GM12865 (cell line): ENCODE results near the gene NLGN4Y.

Experiments
- DNase-seq: peaks from one replicate; pipeline ENCODE4 v3.0.0; 2010; ENCODE audit warnings: low read depth
- H3K4me3 ChIP-seq: 2 replicates; pipeline ENCODE4 v1.5.1; 2011; ENCODE audit warnings: mild to moderate bottlenecking, low read depth, low read length, control low read depth
- CTCF ChIP-seq: IDR thresholded peaks from 2 replicates; pipeline ENCODE4 v1.5.1; 2011; ENCODE audit warnings: low read length, control low read depth, low read depth, inconsistent platforms; ENCODE audit not compliant: insufficient read depth; ENCODE audit errors: missing control alignments

The NLGN4Y gene

GRCh38 chrY:14523491-14524271 lies 648 bp upstream of the NLGN4Y start:
- no peak for TF ChIP-seq CTCF
- H3K4me3 ChIP-seq: no peak overlapping the region
- DNase-seq: no peak

DNA sequence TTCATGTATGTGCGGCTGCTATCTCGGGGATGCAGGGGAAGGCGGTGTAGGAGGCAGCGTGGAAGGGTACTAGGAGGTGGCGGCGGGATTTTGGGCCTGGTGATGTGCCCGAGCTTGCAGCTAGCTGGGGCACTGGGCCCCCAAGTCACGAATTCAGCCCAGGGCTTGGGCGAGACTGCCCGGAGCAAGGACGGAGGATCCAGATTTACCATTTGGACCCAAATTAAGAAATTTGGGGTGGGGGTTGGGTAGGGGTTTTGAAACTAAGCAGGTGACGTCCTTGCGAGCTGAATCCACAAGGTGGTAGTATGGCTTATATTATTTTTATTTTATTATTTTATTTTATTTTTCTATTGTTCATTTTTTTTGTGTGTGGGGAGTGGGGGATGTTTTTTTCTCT lies 986 bp downstream of the NLGN4Y start:
- no peak overlapping the region for H3K4me3 ChIP-seq
- TF ChIP-seq CTCF: no peak
- no peak for DNase-seq

DNA sequence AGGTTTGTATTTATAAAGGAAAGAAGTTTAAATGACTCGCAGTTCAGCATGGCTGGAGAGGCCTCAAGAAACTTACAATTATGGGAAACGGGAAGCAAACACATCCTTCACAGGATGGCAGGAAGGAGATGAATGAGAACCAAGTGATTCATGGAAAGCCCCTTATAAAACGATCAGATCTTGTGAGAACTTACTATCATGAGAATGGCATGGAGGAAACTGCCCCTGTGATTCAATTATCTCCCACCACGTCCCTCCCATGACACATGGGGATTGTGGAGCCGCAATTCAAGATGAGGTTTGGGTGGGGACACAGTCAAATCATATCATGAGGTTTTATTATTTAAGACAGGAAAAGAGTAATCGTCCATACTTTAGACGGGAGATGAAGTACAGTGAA lies 4.0 kb downstream of the NLGN4Y start:
- no peak overlapping the region for H3K4me3 ChIP-seq
- DNase-seq: no peak
- TF ChIP-seq CTCF: no peak

GRCh38 chrY:14536703-14537102 lies 12.4 kb downstream of the NLGN4Y start:
- DNase-seq: no peak
- TF ChIP-seq CTCF: no peak
- no peak overlapping the region for H3K4me3 ChIP-seq

DNA sequence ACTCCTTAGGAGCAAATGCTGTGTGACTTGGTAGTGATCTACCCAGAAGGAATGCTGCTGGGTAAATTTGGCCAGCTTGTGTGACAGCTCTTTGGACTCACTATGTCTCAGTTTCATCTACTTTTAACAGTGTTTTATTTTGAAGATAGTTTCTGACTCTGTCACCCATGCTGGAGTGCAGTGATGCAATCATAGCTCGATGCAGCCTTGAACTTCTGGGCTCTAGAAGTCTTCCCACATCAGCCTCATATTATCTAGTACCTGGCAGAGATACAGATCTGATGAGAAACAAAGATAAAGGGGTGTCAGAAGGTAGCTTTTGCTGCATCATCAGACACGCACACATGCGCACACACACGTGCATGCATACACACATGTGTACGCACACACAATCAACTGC lies 19.2 kb downstream of the NLGN4Y start:
- DNase-seq: no peak
- TF ChIP-seq CTCF: no peak
- H3K4me3 ChIP-seq: no peak overlapping the region

DNA sequence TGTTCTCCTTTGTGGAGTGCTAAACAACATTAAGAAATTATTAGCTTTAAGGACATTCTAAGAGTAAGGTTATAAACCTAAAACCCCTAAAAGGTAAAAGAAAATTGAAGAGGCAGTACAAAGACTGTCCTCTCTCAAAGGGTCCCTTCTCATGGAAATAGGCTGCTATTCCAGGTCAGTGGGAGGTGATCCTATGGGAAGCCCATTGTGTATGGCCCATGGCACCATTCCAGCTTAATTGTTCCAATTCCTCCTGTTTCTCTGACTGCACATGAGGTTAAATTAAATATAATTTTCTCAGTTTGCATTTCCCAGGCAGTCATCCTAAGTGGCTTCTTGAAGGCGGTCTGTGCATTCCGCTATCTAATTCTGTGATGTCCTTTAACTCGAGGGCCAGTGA lies 57.0 kb downstream of the NLGN4Y start:
- TF ChIP-seq CTCF: no peak

GRCh38 chrY:14586725-14587124 lies 62.4 kb downstream of the NLGN4Y start:
- no peak for DNase-seq
- no peak for TF ChIP-seq CTCF
- H3K4me3 ChIP-seq: no peak overlapping the region

More for the DNA sequence above, 57.0 kb downstream of the NLGN4Y start:
- H3K4me3 ChIP-seq: no peak overlapping the region
- DNase-seq: no peak
